GM19372 (cell line): ENCODE results near the gene NKD2.
"Not testable (repeated sequence)": the region's sequence is repeated elsewhere in the genome, so short reads cannot be mapped to it uniquely, and the experiment has no call there.

ENCODE experiments used
- ATAC-seq: cut with Tn5 transposase; IDR thresholded peaks from one replicate; pipeline ENCODE4 v1.9.1; 2021; ENCODE audit warnings: mild to moderate bottlenecking, low read depth, moderate library complexity; ENCODE audit not compliant: unreplicated experiment

NKD2 gene

GRCh38 chr5:1054018-1054798 lies 45.6 kb downstream of the NKD2 start:
- no peak for ATAC-seq

- no peak for ATAC-seq
Observed at GRCh38 chr5:1054799-1055775, 46.5 kb downstream of the NKD2 start.

GRCh38 chr5:1055896-1056610 lies 47.5 kb downstream of the NKD2 start:
- no peak for ATAC-seq

GRCh38 chr5:1056611-1057484 lies 48.2 kb downstream of the NKD2 start:
- ATAC-seq, result no peak

GRCh38 chr5:1057485-1058082 lies 49.0 kb downstream of the NKD2 start:
- no peak for ATAC-seq

- ATAC-seq, result no peak
Observed at GRCh38 chr5:1058083-1058945, 49.7 kb downstream of the NKD2 start.

GRCh38 chr5:1058988-1059883 lies 50.6 kb downstream of the NKD2 start:
- no peak for ATAC-seq

GRCh38 chr5:1059884-1060263 lies 51.3 kb downstream of the NKD2 start:
- no peak for ATAC-seq

GRCh38 chr5:1060535-1060981 lies 52.0 kb downstream of the NKD2 start:
- no peak for ATAC-seq

- not testable (repeated sequence) for ATAC-seq
Observed at GRCh38 chr5:1061292-1061691, 52.7 kb downstream of the NKD2 start.

GRCh38 chr5:1061916-1062315 lies 53.3 kb downstream of the NKD2 start:
- ATAC-seq, result no peak

GRCh38 chr5:1062761-1063568 lies 54.4 kb downstream of the NKD2 start:
- ATAC-seq, result no peak

GRCh38 chr5:1063661-1064382 lies 55.2 kb downstream of the NKD2 start:
- no peak for ATAC-seq

GRCh38 chr5:1064383-1065142 lies 56.0 kb downstream of the NKD2 start:
- no peak for ATAC-seq

GRCh38 chr5:1065143-1065750 lies 56.6 kb downstream of the NKD2 start:
- ATAC-seq, result no peak
